HepG2 (cell line): ENCODE measurements around the gene PARD3. TPM values are rescaled to one million over a fixed set of nuclear protein-coding genes. Genes with fewer than 3 reads are reported as not detected.
A peak's percentile ranks its signal among the peaks of the same experiment; 100 is the strongest.

Source experiments
- ATAC-seq: fragments of 200-7000 bp; cut with Tn5 transposase; 3 replicates; pipeline ENCODE4 v1.9.1; 2020; ENCODE audit warnings: mild to moderate bottlenecking, moderate library complexity
- BruUV-seq: library from RNA; stranded (reverse); fragments of 400-500 nt; replicated peaks from 2 replicates; lab custom pipeline; 2021; lab: Mats Ljungman, UMichigan
- CTCF ChIA-PET: fragments of 300-600 bp; formaldehyde crosslinking; extraction: SDS; loops from one replicate; lab custom pipeline; 2021; ENCODE audit warnings: low total read pairs, inconsistent platforms, low intra/inter-chr PET ratio; lab: Yijun Ruan, JAX
- POLR2A ChIA-PET: fragments of 350-600 bp; sonication (Branson Sonifier 250); formaldehyde crosslinking; loops from one replicate; lab custom pipeline; 2020; ENCODE audit warnings: antibody characterized with exemption, inconsistent platforms; lab: Yijun Ruan, JAX
- DNase-seq: peaks from one replicate; pipeline ENCODE4 v3.0.0-alpha.2; 2015; ENCODE audit warnings: low spot score
- FAIRE-seq: peaks from 3 replicates; lab custom pipeline; 2011; peaks lifted over from hg19 to GRCh38; lab: Jason Lieb, UNC
- H2AFZ ChIP-seq: one replicate; pipeline ENCODE4 v1.6.1; 2011; ENCODE audit warnings: low read length, inconsistent platforms
- H3K27ac ChIP-seq: fragments of 300-600 bp; 3 replicates; pipeline ENCODE4 v1.8.0; 2011; ENCODE audit warnings: mixed run types, mild to moderate bottlenecking, mixed read lengths, low read length, inconsistent platforms; ENCODE audit not compliant: insufficient read depth; ENCODE audit errors: extremely low read length
- H3K27me3 ChIP-seq, 2 experiments: fragments of 200-600 bp in 1 of 2; 2 replicates in 1 of 2; 3 replicates in 1 of 2; pipeline versions ENCODE4 v1.6.0 to v1.8.0; 2011; ENCODE audit warnings: low read length in 2 of 2, mild to moderate bottlenecking in 2 of 2, moderate library complexity in 2 of 2, inconsistent platforms in 1 of 2; ENCODE audit not compliant: insufficient read depth in 2 of 2, control insufficient read depth in 1 of 2
- H3K36me3 ChIP-seq, 2 experiments: fragments of 200-600 bp in 1 of 2; replicated peaks in 1 of 2; 2 replicates in 1 of 2; 3 replicates in 1 of 2; pipeline versions ENCODE4 v1.5.1 to v1.8.0; 2011; ENCODE audit warnings: low read length in 2 of 2, inconsistent platforms in 1 of 2; ENCODE audit not compliant: insufficient read depth in 2 of 2, control insufficient read depth in 1 of 2
- H3K4me1 ChIP-seq: 2 replicates; pipeline ENCODE4 v1.5.1; 2012; ENCODE audit warnings: low read length, inconsistent platforms; ENCODE audit not compliant: insufficient read depth
- H3K4me2 ChIP-seq: 2 replicates; pipeline ENCODE4 v1.6.0; 2011; ENCODE audit warnings: low read depth, low read length, inconsistent platforms
- H3K4me3 ChIP-seq, 3 experiments: fragments of 200-600 bp in 1 of 3; sonication (generic), shearing (Covaris generic) in 1 of 3; replicated peaks in 1 of 3; 2 replicates each; pipeline ENCODE4 v1.5.1; 2011 to 2016; ENCODE audit warnings: low read length in 3 of 3, inconsistent platforms in 2 of 3, low read depth in 2 of 3, mild to moderate bottlenecking in 2 of 3, control low read depth in 1 of 3, mixed read lengths in 1 of 3; ENCODE audit not compliant: insufficient read depth in 1 of 3
- H3K79me2 ChIP-seq: one replicate; pipeline ENCODE4 v1.6.1; 2011; ENCODE audit warnings: low read length, inconsistent platforms; ENCODE audit not compliant: insufficient read depth
- H3K9ac ChIP-seq: 2 replicates; pipeline ENCODE4 v1.6.0; 2011; ENCODE audit warnings: mild to moderate bottlenecking, low read depth, low read length, inconsistent platforms; ENCODE audit not compliant: insufficient read depth
- H3K9me3 ChIP-seq: 2 replicates; pipeline ENCODE4 v1.5.1; 2012; ENCODE audit warnings: mild to moderate bottlenecking, low read length
- H4K20me1 ChIP-seq: 2 replicates; pipeline ENCODE4 v1.6.0; 2011; ENCODE audit warnings: inconsistent platforms, mild to moderate bottlenecking, low read length, moderate library complexity; ENCODE audit not compliant: insufficient read depth
- HMGA1 ChIP-seq: sonication (generic); formaldehyde crosslinking; conservative IDR thresholded peaks from 2 replicates; pipeline ENCODE4 v1.4.0; 2020; ENCODE audit warnings: missing genetic modification reagents
- NR2F6 ChIP-seq, 2 experiments: IDR thresholded peaks; 2 replicates each; pipeline ENCODE4 v1.6.1; 2016; ENCODE audit warnings: antibody characterized with exemption in 1 of 2, mild to moderate bottlenecking in 1 of 2
- RERE ChIP-seq: IDR thresholded peaks from 2 replicates; pipeline ENCODE4 v1.6.1; 2016; ENCODE audit warnings: low read depth, missing genetic modification reagents, missing compliant biosample characterization
- ZBTB42 ChIP-seq: sonication (generic); formaldehyde crosslinking; IDR thresholded peaks from 2 replicates; pipeline ENCODE4 v1.5.0; 2020; ENCODE audit warnings: mild to moderate bottlenecking, missing genetic modification reagents
- ZMYM4 ChIP-seq: sonication (generic); formaldehyde crosslinking; IDR thresholded peaks from 2 replicates; pipeline ENCODE4 v1.8.1; 2023; ENCODE audit warnings: mild to moderate bottlenecking, missing genetic modification reagents
- ZNF512 ChIP-seq: sonication (generic); formaldehyde crosslinking; IDR thresholded peaks from 2 replicates; pipeline ENCODE4 v1.4.0; 2020; ENCODE audit warnings: mild to moderate bottlenecking, missing genetic modification reagents
- WGBS: methylation state at CpG from one replicate; pipeline ENCODE4 v1.1.6; 2017; ENCODE audit warnings: low lambda C conversion rate; 5-methylcytosine and 5-hydroxymethylcytosine counted together
- in situ Hi-C: cut with HindIII; loops from 2 replicates; pipeline ENCODE4 v1.10.0; 2017; ENCODE audit warnings: low pct_unique_long_range_greater_than_20kb; ENCODE audit not compliant: extremely low pct_ligation_motif_present
- intact Hi-C: fragments of 100-400 bp; cut with micrococcal nuclease; formaldehyde crosslinking; loops from one replicate; pipeline ENCODE4 v1.10.0; 2022; ENCODE audit not compliant: unreplicated experiment
- polyA plus RNA-seq, 8 experiments: library from polyadenylated mRNA; depleted of rRNA in 3 of 8; stranded (reverse) in 7 of 8; unstranded in 1 of 8; fragments of >200 nt; fragmentation: Illumina TruSeq in 4 of 8; extraction: Trizol in 4 of 8; gene quantifications; 2 replicates each; pipeline versions ENCODE4 v1.2.1 to v1.2.3, GENCODE V29; 2011 to 2016; ENCODE audit warnings: low read depth in 4 of 8, missing spikeins in 1 of 8, mixed read lengths in 1 of 8; ENCODE audit not compliant: insufficient read depth in 1 of 8
- total RNA-seq, 5 experiments: library from RNA; depleted of rRNA; stranded (reverse); fragments of >200 nt; fragmentation: Illumina TruSeq; extraction: Trizol; gene quantifications; 2 replicates each; pipeline ENCODE4 v1.2.3, GENCODE V29; 2016; ENCODE audit warnings: low read depth in 1 of 5

The PARD3 gene
- total and polyA plus RNA-seq, 2 of the 13 experiments (the other 11 are each of a cell fraction or from before 2014, with no cell fraction given) = 40.9 to 60.0 TPM

GRCh38 chr10:34148305-34148657 is 666.8 kb downstream of the PARD3 start (continued):
- TF ChIP-seq RERE (CRISPR knock-in tag) (no peak), ZBTB42 (CRISPR knock-in tag) (no peak), ZNF512 (CRISPR knock-in tag) (no peak)

- Histone ChIP-seq H3K27ac (no peak overlapping the region), H2AFZ (no peak overlapping the region), H3K9ac (no peak overlapping the region), H3K27me3 (no peaks in the 10 kb centered on the region), H3K4me3 (no peak overlapping the region), H3K4me2 (no peak overlapping the region), H3K9me3 (no peaks in the 10 kb centered on the region), H3K36me3 (no peaks in the 10 kb centered on the region), H4K20me1 (no peaks in the 10 kb centered on the region), H3K4me1 (0 out of 2 replicates have a peak, but pooled peaks cover 5% of the 10 kb centered on the region), H3K79me2 (no peaks in the 10 kb centered on the region)
- ATAC-seq (no peak), DNase-seq (no peak), FAIRE-seq (no peak)
- 90% methylated on average over 4 of the region's 4 CpGs for WGBS
- intact Hi-C loops (no loop called here), in situ Hi-C loops (loop anchor here (25.0 kb wide), 1 partner anchor 490 kb away; no protein-coding TSS in a partner anchor)
- ChIA-PET POLR2A (no interaction called here), CTCF (no interaction called here)
- BruUV-seq = no TSS peak
- TF ChIP-seq HMGA1 (CRISPR knock-in tag) (no peak), ZMYM4 (peak; percentile 18; the same call in 1 of the 2 replicates), NR2F6 (IDR thresholded peaks at IDR 0.05) (no peak), NR2F6 (CRISPR knock-in tag; IDR thresholded peaks at IDR 0.05) (0 out of 2 replicates have a peak, but pooled peaks have one; percentile 10)
These were observed 667.3 kb downstream of the PARD3 start for GRCh38 chr10:34147641-34148304.
